ENCODE measurements around the gene SLC44A1. TPM values are rescaled to one million over a fixed set of nuclear protein-coding genes. Genes with fewer than 3 reads are reported as not detected.
A peak's percentile ranks its signal among the peaks of the same experiment; 100 is the strongest.

Gene SLC44A1
- total RNA-seq, 1 donor from 2014 or later: 16.8 TPM

GRCh38 chr9:105432247-105432842 is 187.9 kb downstream of the SLC44A1 start:
- intact Hi-C loops (cut with DNase I): no loop called here
- ATAC-seq (no peak), DNase-seq (ENCODE audit: missing footprints) (no peak)

- intact Hi-C loops (cut with DNase I): no loop called here
- no peak for DNase-seq (ENCODE audit: missing footprints)
- no peak for ATAC-seq
Measured at GRCh38 chr9:105435453-105435852, 191.0 kb downstream of the SLC44A1 start.

GRCh38 chr9:105436783-105437182 is 192.3 kb downstream of the SLC44A1 start:
- DNase-seq (ENCODE audit: missing footprints) (no peak), ATAC-seq (no peak)
- intact Hi-C loops (cut with DNase I): no loop called here

- no peak for DNase-seq (ENCODE audit: missing footprints)
- no peak for ATAC-seq
- intact Hi-C loops (cut with DNase I): no loop called here
Measured at GRCh38 chr9:105437704-105438103, 193.3 kb downstream of the SLC44A1 start.

- intact Hi-C loops (cut with DNase I): no loop called here
Measured at GRCh38 chr9:105438141-105438806, 193.8 kb downstream of the SLC44A1 start.

GRCh38 chr9:105439428-105439827 is 195.0 kb downstream of the SLC44A1 start:
- ATAC-seq: peak; percentile 74
- intact Hi-C loops (cut with DNase I): no loop called here

More at GRCh38 chr9:105438141-105438806, 193.8 kb downstream of the SLC44A1 start:
- peak; percentile 28 for ATAC-seq
- no peak for DNase-seq (ENCODE audit: missing footprints)

GRCh38 chr9:105441616-105442160 is 197.2 kb downstream of the SLC44A1 start:
- no peak for ATAC-seq
- intact Hi-C loops (cut with DNase I): no loop called here
- DNase-seq (ENCODE audit: missing footprints): no peak

More at GRCh38 chr9:105439428-105439827, 195.0 kb downstream of the SLC44A1 start:
- no peak for DNase-seq (ENCODE audit: missing footprints)

GRCh38 chr9:105443121-105443520 is 198.7 kb downstream of the SLC44A1 start:
- no peak for ATAC-seq
- intact Hi-C loops (cut with DNase I): no loop called here
- DNase-seq (ENCODE audit: missing footprints): no peak

- no peak for ATAC-seq
- DNase-seq (ENCODE audit: missing footprints): no peak
- intact Hi-C loops (cut with DNase I): no loop called here
Measured at GRCh38 chr9:105444130-105444529, 199.7 kb downstream of the SLC44A1 start.

- no peak for ATAC-seq
- DNase-seq (ENCODE audit: missing footprints): no peak
- intact Hi-C loops (cut with DNase I): loop anchor here (5.0 kb wide), 1 partner anchor 112 kb away; the partner anchor contains the start of gene FKTN
Measured at GRCh38 chr9:105445203-105445881, 200.9 kb downstream of the SLC44A1 start.

GRCh38 chr9:105447386-105447813 is 202.9 kb downstream of the SLC44A1 start:
- no peak for ATAC-seq
- no peak for DNase-seq (ENCODE audit: missing footprints)
- intact Hi-C loops (cut with DNase I): loop anchor here (5.0 kb wide), 1 partner anchor 110 kb away; the partner anchor contains the start of gene FKTN

- peak; percentile 97 for DNase-seq (ENCODE audit: missing footprints)
- intact Hi-C loops (cut with DNase I): loop anchor here (5.0 kb wide), 1 partner anchor 109 kb away; the partner anchor contains the start of gene FKTN
- ATAC-seq: peak; percentile 99
Measured at GRCh38 chr9:105447814-105448812, 203.7 kb downstream of the SLC44A1 start, which contains the start of gene FSD1L. FSD1L (plus strand) TSS chr9:105448034; CDS start chr9:105448221, 187 bp downstream.

- DNase-seq (ENCODE audit: missing footprints): no peak
- intact Hi-C loops (cut with DNase I): loop anchor here (5.0 kb wide), 1 partner anchor 108 kb away; the partner anchor contains the start of gene FKTN
Measured at GRCh38 chr9:105449081-105449480, 204.6 kb downstream of the SLC44A1 start.

GRCh38 chr9:105452185-105452584 is 207.7 kb downstream of the SLC44A1 start:
- DNase-seq (ENCODE audit: missing footprints) (no peak), ATAC-seq (no peak)
- intact Hi-C loops (cut with DNase I): no loop called here

More at GRCh38 chr9:105449081-105449480, 204.6 kb downstream of the SLC44A1 start:
- no peak for ATAC-seq

- ATAC-seq: no peak
- no peak for DNase-seq (ENCODE audit: missing footprints)
- intact Hi-C loops (cut with DNase I): no loop called here
Measured at GRCh38 chr9:105455836-105456475, 211.5 kb downstream of the SLC44A1 start.

- peak; percentile 71 for DNase-seq (ENCODE audit: missing footprints)
- intact Hi-C loops (cut with DNase I): no loop called here
- peak; percentile 83 for ATAC-seq
Measured at GRCh38 chr9:105457560-105458294, 213.3 kb downstream of the SLC44A1 start.

GRCh38 chr9:105458404-105458803 is 214.0 kb downstream of the SLC44A1 start:
- ATAC-seq (peak; percentile 37), DNase-seq (ENCODE audit: missing footprints) (no peak)
- intact Hi-C loops (cut with DNase I): no loop called here
